B cell (primary cell): Measurements from ENCODE around the gene TAS2R41. TPM values are rescaled to one million over a fixed set of nuclear protein-coding genes. Genes with fewer than 3 reads are reported as not detected.

Source experiments
- ATAC-seq: fragments of 200-7000 bp; cut with Tn5 transposase; one replicate; pipeline ENCODE4 v1.10.0; 2021; ENCODE audit warnings: low read depth, mild to moderate bottlenecking, moderate number of reproducible peaks, moderate library complexity
- CTCF ChIA-PET: fragments of 350-600 bp; sonication (Branson Sonifier 250); formaldehyde crosslinking; loops from one replicate; lab custom pipeline; 2021; ENCODE audit warnings: antibody characterized with exemption, inconsistent platforms; lab: Charles Lee
- POLR2A ChIA-PET: fragments of 350-600 bp; sonication (Branson Sonifier 250); formaldehyde crosslinking; loops from one replicate; lab custom pipeline; 2021; ENCODE audit warnings: antibody characterized with exemption; lab: Charles Lee
- DNase-seq: peaks from one replicate; pipeline ENCODE4 v3.0.0; 2013
- H2AFZ ChIP-seq: 2 replicates; pipeline ENCODE4 v1.6.1; 2012; ENCODE audit warnings: mild to moderate bottlenecking, low read depth, low read length; ENCODE audit not compliant: insufficient read depth, poor library complexity, severe bottlenecking
- H3K27ac ChIP-seq, 2 donors: 1 replicate in 1 of 2; 2 replicates in 1 of 2; pipeline ENCODE4 v1.5.1; 2012 to 2013; ENCODE audit warnings: low read length in 2 of 2, mild to moderate bottlenecking in 2 of 2, moderate library complexity in 1 of 2
- H3K27me3 ChIP-seq, 4 experiments: fragments of 200-600 bp in 1 of 4; sonication (generic) in 1 of 4; replicated peaks in 1 of 4; 1 replicate in 2 of 4; 2 replicates in 2 of 4; pipeline versions ENCODE4 v1.6.1 to v1.7.0; 2013 to 2016; ENCODE audit warnings: low read length in 3 of 4, mild to moderate bottlenecking in 2 of 4, mixed read lengths in 1 of 4, moderate library complexity in 1 of 4; ENCODE audit not compliant: insufficient read depth in 4 of 4, control insufficient read depth in 3 of 4; ENCODE audit errors: control extremely low read depth in 1 of 4
- H3K36me3 ChIP-seq, 2 experiments: replicated peaks in 1 of 2; 1 replicate in 1 of 2; 2 replicates in 1 of 2; pipeline versions ENCODE4 v1.6.1 to v1.7.1; 2013; ENCODE audit warnings: low read length in 1 of 2; ENCODE audit not compliant: insufficient read depth in 2 of 2, control insufficient read depth in 1 of 2; ENCODE audit errors: control extremely low read depth in 1 of 2, extremely low read depth in 1 of 2
- H3K4me1 ChIP-seq, 2 donors: fragments of 200-600 bp in 1 of 2; sonication (generic) in 1 of 2; 1 replicate in 1 of 2; 2 replicates in 1 of 2; pipeline versions ENCODE4 v1.5.1 to v1.6.1; 2013 to 2017; ENCODE audit warnings: low read length in 2 of 2; ENCODE audit not compliant: control insufficient read depth in 2 of 2, insufficient read depth in 2 of 2
- H3K4me2 ChIP-seq: replicated peaks from 2 replicates; pipeline ENCODE3; 2012; ENCODE audit warnings: mild to moderate bottlenecking, low read depth, low read length; ENCODE audit not compliant: poor library complexity, severe bottlenecking
- H3K4me3 ChIP-seq, 5 experiments: fragments of 200-600 bp in 1 of 5; sonication (generic) in 1 of 5; 1 replicate in 3 of 5; 2 replicates in 2 of 5; pipeline versions ENCODE4 v1.5.1 to v1.7.0; 2011 to 2016; ENCODE audit warnings: low read length in 4 of 5, mild to moderate bottlenecking in 4 of 5, low read depth in 2 of 5, control low read depth in 1 of 5, moderate library complexity in 1 of 5; ENCODE audit not compliant: insufficient read depth in 1 of 5; ENCODE audit errors: control extremely low read depth in 1 of 5, extremely low read depth in 1 of 5
- H3K79me2 ChIP-seq: fragments of 200-600 bp; sonication (generic); one replicate; pipeline ENCODE4 v1.6.0; 2016; ENCODE audit warnings: low read length; ENCODE audit not compliant: control insufficient read depth, insufficient read depth
- H3K9ac ChIP-seq: fragments of 200-600 bp; sonication (generic); 2 replicates; pipeline ENCODE4 v1.6.1; 2017; ENCODE audit warnings: mild to moderate bottlenecking, low read length, moderate library complexity
- H3K9me3 ChIP-seq, 3 donors: one replicate each; pipeline versions ENCODE4 v1.6.1 to v1.7.1; 2013; ENCODE audit warnings: low read length in 2 of 3; ENCODE audit not compliant: control insufficient read depth in 2 of 3, insufficient read depth in 1 of 3; ENCODE audit errors: control extremely low read depth in 1 of 3
- H4K20me1 ChIP-seq: 2 replicates; pipeline ENCODE4 v1.6.0; 2012; ENCODE audit warnings: mild to moderate bottlenecking, low read length; ENCODE audit not compliant: insufficient read depth, control insufficient read depth, poor library complexity, severe bottlenecking
- H3K27ac Mint-ChIP-seq: one replicate; pipeline ENCODE4 v1.8.0; 2021; ENCODE audit warnings: mixed read lengths
- H3K27me3 Mint-ChIP-seq: one replicate; pipeline ENCODE4 v1.8.0; 2021; ENCODE audit warnings: mixed read lengths
- H3K4me1 Mint-ChIP-seq: one replicate; pipeline ENCODE4 v1.8.0; 2021; ENCODE audit warnings: mixed read lengths
- H3K4me3 Mint-ChIP-seq: one replicate; pipeline ENCODE4 v1.8.0; 2021; ENCODE audit warnings: mixed read lengths
- H3K9me3 Mint-ChIP-seq: one replicate; pipeline ENCODE4 v1.8.0; 2022; ENCODE audit warnings: mixed read lengths; ENCODE audit not compliant: insufficient read depth
- EZH2 ChIP-seq: IDR thresholded peaks from 2 replicates; pipeline ENCODE4 v1.6.1; 2012; ENCODE audit warnings: borderline replicate concordance, low read depth, mild to moderate bottlenecking, moderate library complexity, low read length; ENCODE audit not compliant: insufficient read depth, poor library complexity, severe bottlenecking
- WGBS: methylation state at CpG from one replicate; pipeline ENCODE4 v1.1.5; 2013; ENCODE audit warnings: missing lambda C conversion rate; ENCODE audit not compliant: insufficient coverage; 5-methylcytosine and 5-hydroxymethylcytosine counted together
- intact Hi-C: fragments of 100-400 bp; cut with micrococcal nuclease; formaldehyde crosslinking; loops from one replicate; pipeline ENCODE4 v1.10.0; 2022
- polyA plus RNA-seq: library from polyadenylated mRNA; depleted of rRNA; stranded (reverse); fragments of >200 nt; gene quantifications from 2 replicates; pipeline ENCODE4 v1.2.3, GENCODE V29; 2012
- total RNA-seq, 2 donors: library from RNA; stranded (reverse); fragments of 120-200 nt in 1 of 2; gene quantifications; 1 replicate in 1 of 2; 2 replicates in 1 of 2; pipeline versions ENCODE4 v1.2.3 to v1.2.4, GENCODE V29; 2013 to 2022
- TF ChIP-seq, protein P1 (sequence below): fragments of 200-600 bp; IDR thresholded peaks from one replicate; pipeline ENCODE4 v1.8.0; 2022; ENCODE audit warnings: antibody characterized with exemption, mild to moderate bottlenecking

TAS2R41 gene
- total and polyA plus RNA-seq, 2 donors (not counting 1 experiment from before 2014, with no cell fraction given): not detected

GRCh38 chr7:143496263-143496662 is 18.6 kb downstream of the TAS2R41 start:
- Histone ChIP-seq H3K27ac (no peak overlapping the region), H4K20me1 (no peaks in the 10 kb centered on the region), H3K27me3 (peaks cover 0 to 8% (median 0%) of the 10 kb centered on the region in 4 experiments), H3K4me3 (no peak overlapping the region), H3K36me3 (no peaks in the 10 kb centered on the region), H3K4me1 (no peaks in the 10 kb centered on the region), H3K79me2 (no peaks in the 10 kb centered on the region), H3K4me2 (no peak overlapping the region), H2AFZ (no peak overlapping the region), H3K9me3 (no peaks in the 10 kb centered on the region), H3K9ac (no peak overlapping the region)
- ChIA-PET CTCF (no interaction called here), POLR2A (no interaction called here)
- no peak overlapping the region for H3K27ac Mint-ChIP-seq
- intact Hi-C loops: no loop called here
- DNase-seq (no peak), ATAC-seq (no peak)
- no peaks in the 10 kb centered on the region for H3K9me3 Mint-ChIP-seq
- 73% methylated on average over 2 of the region's 3 CpGs for WGBS
- peaks cover 18% of the 10 kb centered on the region for H3K27me3 Mint-ChIP-seq
- no peak overlapping the region for H3K4me3 Mint-ChIP-seq
- TF ChIP-seq EZH2: no peak
- TF ChIP-seq, protein P1, sequence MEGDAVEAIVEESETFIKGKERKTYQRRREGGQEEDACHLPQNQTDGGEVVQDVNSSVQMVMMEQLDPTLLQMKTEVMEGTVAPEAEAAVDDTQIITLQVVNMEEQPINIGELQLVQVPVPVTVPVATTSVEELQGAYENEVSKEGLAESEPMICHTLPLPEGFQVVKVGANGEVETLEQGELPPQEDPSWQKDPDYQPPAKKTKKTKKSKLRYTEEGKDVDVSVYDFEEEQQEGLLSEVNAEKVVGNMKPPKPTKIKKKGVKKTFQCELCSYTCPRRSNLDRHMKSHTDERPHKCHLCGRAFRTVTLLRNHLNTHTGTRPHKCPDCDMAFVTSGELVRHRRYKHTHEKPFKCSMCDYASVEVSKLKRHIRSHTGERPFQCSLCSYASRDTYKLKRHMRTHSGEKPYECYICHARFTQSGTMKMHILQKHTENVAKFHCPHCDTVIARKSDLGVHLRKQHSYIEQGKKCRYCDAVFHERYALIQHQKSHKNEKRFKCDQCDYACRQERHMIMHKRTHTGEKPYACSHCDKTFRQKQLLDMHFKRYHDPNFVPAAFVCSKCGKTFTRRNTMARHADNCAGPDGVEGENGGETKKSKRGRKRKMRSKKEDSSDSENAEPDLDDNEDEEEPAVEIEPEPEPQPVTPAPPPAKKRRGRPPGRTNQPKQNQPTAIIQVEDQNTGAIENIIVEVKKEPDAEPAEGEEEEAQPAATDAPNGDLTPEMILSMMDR: no peak
- no peaks in the 10 kb centered on the region for H3K4me1 Mint-ChIP-seq

GRCh38 chr7:143497008-143497795 is 19.5 kb downstream of the TAS2R41 start:
- H3K79me2 ChIP-seq: no peaks in the 10 kb centered on the region
- H3K4me2 ChIP-seq: no peak overlapping the region
- Mint-ChIP-seq H3K9me3 (no peaks in the 10 kb centered on the region), H3K4me3 (no peak overlapping the region), H3K4me1 (no peaks in the 10 kb centered on the region), H3K27me3 (peaks cover 18% of the 10 kb centered on the region), H3K27ac (no peak overlapping the region)
- TF ChIP-seq, protein P1: no peak
- no peak for TF ChIP-seq EZH2
- intact Hi-C loops: no loop called here
- no peaks in the 10 kb centered on the region for H3K36me3 ChIP-seq
- H3K4me3 ChIP-seq: no peak overlapping the region
- no peak overlapping the region for H2AFZ ChIP-seq
- no peaks in the 10 kb centered on the region for H3K9me3 ChIP-seq
- no peak overlapping the region for H3K27ac ChIP-seq
- H3K9ac ChIP-seq: no peak overlapping the region
- ChIA-PET POLR2A (no interaction called here), CTCF (no interaction called here)
- 47% methylated on average over 3 of the region's 4 CpGs for WGBS
- no peaks in the 10 kb centered on the region for H4K20me1 ChIP-seq
- ATAC-seq (no peak), DNase-seq (no peak)
- no peaks in the 10 kb centered on the region for H3K4me1 ChIP-seq
- peaks cover 0 to 8% (median 0%) of the 10 kb centered on the region in 4 experiments for H3K27me3 ChIP-seq
